Erythroblast (primary cell): ENCODE results near the gene BMP5.

Source experiments
- GATA1 ChIP-seq: IDR thresholded peaks from 2 replicates; pipeline ENCODE4 v1.6.1; 2011; ENCODE audit warnings: low read depth, mild to moderate bottlenecking, control low read depth, low read length, moderate library complexity
- POLR2A ChIP-seq: IDR thresholded peaks from 2 replicates; pipeline ENCODE4 v1.6.1; 2011; ENCODE audit warnings: mild to moderate bottlenecking, low read length

GRCh38 chr6:55713436-55713835 lies 162.0 kb downstream of the BMP5 start:
- TF ChIP-seq POLR2A (no peak), GATA1 (no peak)
